OCI-LY7 (cell line): ENCODE measurements around the gene ZDHHC19. TPM values are rescaled to one million over a fixed set of nuclear protein-coding genes. Genes with fewer than 3 reads are reported as not detected.

Experiments used
- BruUV-seq: library from RNA; stranded (reverse); fragments of 400-500 nt; replicated peaks from 2 replicates; lab custom pipeline; 2021; lab: Mats Ljungman, UMichigan
- CTCF ChIA-PET: fragments of 300-600 bp; sonication (Branson Sonifier 250); formaldehyde crosslinking; loops from one replicate; lab custom pipeline; 2022; ENCODE audit warnings: antibody characterized with exemption; ENCODE audit not compliant: unreplicated experiment; lab: Charles Lee
- POLR2A ChIA-PET: fragments of 300-600 bp; sonication (Branson Sonifier 250); formaldehyde crosslinking; loops from one replicate; lab custom pipeline; 2022; ENCODE audit warnings: antibody characterized with exemption; lab: Charles Lee
- DNase-seq: peaks from one replicate; pipeline ENCODE4 v3.0.0-alpha.2; 2015; ENCODE audit warnings: low spot score
- H2AFZ ChIP-seq: fragments of 200-600 bp; sonication (generic), shearing (Covaris generic); 2 replicates; pipeline ENCODE4 v1.6.1; 2014; ENCODE audit warnings: mild to moderate bottlenecking, antibody characterized with exemption, low read length, moderate library complexity
- H3K27ac ChIP-seq: fragments of 200-600 bp; sonication (generic); 2 replicates; pipeline ENCODE4 v1.5.1; 2014; ENCODE audit warnings: mixed run types, low read depth, mild to moderate bottlenecking, moderate library complexity, low read length, inconsistent platforms; ENCODE audit not compliant: poor library complexity, severe bottlenecking
- H3K36me3 ChIP-seq: fragments of 200-600 bp; sonication (generic); 2 replicates; pipeline ENCODE4 v1.6.1; 2014; ENCODE audit warnings: mild to moderate bottlenecking, antibody characterized with exemption, low read length, moderate library complexity, mixed read lengths; ENCODE audit not compliant: insufficient read depth
- H3K4me1 ChIP-seq: fragments of 200-600 bp; sonication (generic); 2 replicates; pipeline ENCODE4 v1.5.1; 2014; ENCODE audit warnings: mild to moderate bottlenecking, low read length; ENCODE audit not compliant: insufficient read depth, poor library complexity, severe bottlenecking
- H3K4me2 ChIP-seq: fragments of 200-600 bp; sonication (generic); 2 replicates; pipeline ENCODE4 v1.6.1; 2014; ENCODE audit warnings: mild to moderate bottlenecking, low read length
- H3K4me3 ChIP-seq: fragments of 200-600 bp; sonication (generic); 2 replicates; pipeline ENCODE4 v1.5.1; 2014; ENCODE audit warnings: mild to moderate bottlenecking, low read depth, low read length; ENCODE audit not compliant: poor library complexity, severe bottlenecking
- H3K79me2 ChIP-seq: fragments of 200-600 bp; sonication (generic); 2 replicates; pipeline ENCODE4 v1.6.1; 2016; ENCODE audit warnings: low read depth, mild to moderate bottlenecking, low read length, moderate library complexity, mixed read lengths; ENCODE audit not compliant: insufficient read depth
- H3K9me2 ChIP-seq: fragments of 200-600 bp; sonication (generic); 2 replicates; pipeline ENCODE4 v1.6.1; 2016; ENCODE audit warnings: mild to moderate bottlenecking, low read length, mixed read lengths; ENCODE audit not compliant: insufficient read depth
- H3K9me3 ChIP-seq: fragments of 200-600 bp; sonication (generic); 2 replicates; pipeline ENCODE4 v1.6.1; 2014; ENCODE audit warnings: mild to moderate bottlenecking, mixed run types, low read length, mixed read lengths
- H4K20me1 ChIP-seq: fragments of 200-600 bp; sonication (generic); 2 replicates; pipeline ENCODE4 v1.6.1; 2014; ENCODE audit warnings: mild to moderate bottlenecking, antibody characterized with exemption, low read length, moderate library complexity, mixed read lengths; ENCODE audit not compliant: insufficient read depth
- EZH2phosphoT487 ChIP-seq: fragments of 200-600 bp; sonication (generic); IDR thresholded peaks from 2 replicates; pipeline ENCODE4 v1.6.1; 2018; ENCODE audit warnings: low read depth, borderline replicate concordance, mild to moderate bottlenecking, mixed run types, antibody characterized with exemption, low read length, moderate library complexity, mixed read lengths
- intact Hi-C: fragments of 100-400 bp; cut with micrococcal nuclease; formaldehyde crosslinking; loops from one replicate; pipeline ENCODE4 v1.10.0; 2022; ENCODE audit not compliant: unreplicated experiment
- total RNA-seq, 2 experiments: library from RNA; depleted of rRNA in 1 of 2; stranded (reverse); fragments of >200 nt in 1 of 2; shearing (Covaris generic) in 1 of 2; gene quantifications; 2 replicates each; pipeline ENCODE4 v1.2.3, GENCODE V29; 2014 to 2022
- TF ChIP-seq, protein P1 (sequence below): fragments of 200-600 bp; sonication (generic); conservative IDR thresholded peaks from 2 replicates; pipeline ENCODE4 v1.5.1; 2014; ENCODE audit warnings: mild to moderate bottlenecking, antibody characterized with exemption, low read length, moderate library complexity, mixed read lengths

Gene ZDHHC19
- total RNA-seq, 2 experiments from 2014 or later, result not detected

DNA sequence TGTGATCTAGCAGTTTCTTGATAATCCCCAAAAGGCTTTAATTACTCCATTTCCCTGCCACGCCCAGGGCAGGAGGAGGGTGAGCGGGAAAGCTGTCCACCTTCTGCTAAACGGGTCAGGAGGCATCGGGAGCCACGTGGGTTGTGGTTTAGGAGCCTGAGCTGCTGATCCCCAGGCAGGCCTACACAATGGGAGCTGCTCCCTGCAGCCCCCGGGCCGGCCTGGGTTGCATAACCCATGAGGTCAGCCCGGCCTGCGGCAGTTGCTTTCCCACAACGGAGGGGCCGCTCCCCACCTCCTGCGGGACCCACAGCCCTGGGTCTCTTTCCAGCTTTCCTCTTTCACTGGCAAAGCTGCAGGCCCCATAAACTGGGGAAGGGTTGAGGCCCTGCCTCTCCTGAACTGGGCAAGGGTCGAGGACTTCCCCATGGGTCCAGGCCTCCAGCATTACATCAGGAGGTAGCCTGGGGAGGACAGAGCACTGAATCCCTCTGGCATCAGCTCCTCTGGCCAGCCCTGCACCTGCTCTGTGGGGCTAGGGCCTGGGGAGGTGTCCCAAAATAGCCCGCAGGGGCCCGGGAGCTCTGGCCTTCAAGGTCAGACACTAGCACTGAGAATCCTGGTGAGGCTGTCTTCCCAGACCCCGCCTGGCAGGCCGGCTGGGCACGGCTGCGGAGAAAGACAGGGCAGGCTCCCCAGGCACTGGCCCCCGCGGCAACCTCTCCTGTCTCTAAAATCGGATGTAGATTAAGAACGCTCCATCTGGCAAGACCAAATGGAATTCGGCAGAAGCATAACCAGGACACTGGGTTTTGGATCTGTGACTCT lies 47.3 kb downstream of the ZDHHC19 start:
- Histone ChIP-seq H2AFZ (no peak overlapping the region), H3K9me2 (no peaks in the 10 kb centered on the region), H4K20me1 (no peaks in the 10 kb centered on the region), H3K36me3 (no peaks in the 10 kb centered on the region), H3K79me2 (no peaks in the 10 kb centered on the region), H3K4me2 (no peak overlapping the region), H3K9me3 (no peaks in the 10 kb centered on the region), H3K4me1 (no peaks in the 10 kb centered on the region), H3K4me3 (no peak overlapping the region), H3K27ac (no peak overlapping the region)
- intact Hi-C loops, result no loop called here
- DNase-seq, result no peak
- CTCF ChIA-PET, result no interaction called here
- POLR2A ChIA-PET, result no interaction called here
- BruUV-seq, result no TSS peak
- no peak for TF ChIP-seq EZH2phosphoT487
- TF ChIP-seq, protein P1, sequence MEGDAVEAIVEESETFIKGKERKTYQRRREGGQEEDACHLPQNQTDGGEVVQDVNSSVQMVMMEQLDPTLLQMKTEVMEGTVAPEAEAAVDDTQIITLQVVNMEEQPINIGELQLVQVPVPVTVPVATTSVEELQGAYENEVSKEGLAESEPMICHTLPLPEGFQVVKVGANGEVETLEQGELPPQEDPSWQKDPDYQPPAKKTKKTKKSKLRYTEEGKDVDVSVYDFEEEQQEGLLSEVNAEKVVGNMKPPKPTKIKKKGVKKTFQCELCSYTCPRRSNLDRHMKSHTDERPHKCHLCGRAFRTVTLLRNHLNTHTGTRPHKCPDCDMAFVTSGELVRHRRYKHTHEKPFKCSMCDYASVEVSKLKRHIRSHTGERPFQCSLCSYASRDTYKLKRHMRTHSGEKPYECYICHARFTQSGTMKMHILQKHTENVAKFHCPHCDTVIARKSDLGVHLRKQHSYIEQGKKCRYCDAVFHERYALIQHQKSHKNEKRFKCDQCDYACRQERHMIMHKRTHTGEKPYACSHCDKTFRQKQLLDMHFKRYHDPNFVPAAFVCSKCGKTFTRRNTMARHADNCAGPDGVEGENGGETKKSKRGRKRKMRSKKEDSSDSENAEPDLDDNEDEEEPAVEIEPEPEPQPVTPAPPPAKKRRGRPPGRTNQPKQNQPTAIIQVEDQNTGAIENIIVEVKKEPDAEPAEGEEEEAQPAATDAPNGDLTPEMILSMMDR, result no peak

DNA sequence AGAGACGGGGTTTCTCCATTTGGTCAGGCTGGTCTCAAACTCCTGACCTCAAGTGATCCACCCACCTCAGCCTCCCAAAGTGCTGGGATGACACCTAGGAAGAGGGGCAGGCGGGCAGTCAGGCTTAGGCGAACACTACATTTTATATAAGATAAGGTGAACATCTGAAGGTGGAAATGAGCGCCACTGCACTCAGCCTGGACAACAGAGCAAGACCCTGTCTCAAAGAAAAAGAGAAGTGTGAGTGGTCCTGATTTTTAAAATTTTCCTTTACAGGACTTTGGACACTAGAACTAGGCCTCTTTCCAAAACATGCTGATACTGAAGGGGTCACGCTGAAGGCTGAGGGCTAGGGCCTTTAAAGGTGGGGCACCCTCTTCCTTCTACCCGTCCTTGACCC lies 48.0 kb downstream of the ZDHHC19 start:
- TF ChIP-seq EZH2phosphoT487, result no peak
- intact Hi-C loops, result no loop called here
- Histone ChIP-seq H3K4me1 (no peaks in the 10 kb centered on the region), H3K79me2 (no peaks in the 10 kb centered on the region), H4K20me1 (no peaks in the 10 kb centered on the region), H3K4me3 (no peak overlapping the region), H3K36me3 (no peaks in the 10 kb centered on the region), H2AFZ (no peak overlapping the region), H3K27ac (no peak overlapping the region), H3K9me3 (no peaks in the 10 kb centered on the region), H3K9me2 (no peaks in the 10 kb centered on the region), H3K4me2 (no peak overlapping the region)
- BruUV-seq, result no TSS peak
- DNase-seq, result no peak
- POLR2A ChIA-PET, result no interaction called here
- CTCF ChIA-PET, result no interaction called here

DNA sequence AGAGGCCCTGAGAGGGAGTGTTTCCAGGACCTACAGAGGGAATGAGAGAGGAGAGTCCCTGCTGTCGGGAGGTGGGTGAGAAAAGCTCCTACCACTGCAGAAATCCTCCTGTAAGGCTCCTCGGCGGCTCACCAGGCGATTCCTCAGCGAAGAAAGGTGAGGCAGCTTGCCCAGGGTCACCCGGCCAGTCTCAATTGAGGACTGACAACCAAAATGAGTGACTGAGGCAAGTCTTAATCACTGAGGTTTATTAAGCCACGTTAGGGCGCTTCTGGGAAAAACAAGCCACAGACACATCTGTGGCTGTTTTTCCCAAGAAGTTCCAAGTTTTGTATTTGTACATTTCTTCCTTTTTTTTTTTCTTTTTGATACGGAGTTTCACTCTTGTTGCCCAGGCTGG lies 48.5 kb downstream of the ZDHHC19 start:
- ChIA-PET POLR2A (no interaction called here), CTCF (no interaction called here)
- DNase-seq, result no peak
- Histone ChIP-seq H3K27ac (no peak overlapping the region), H3K79me2 (no peaks in the 10 kb centered on the region), H4K20me1 (no peaks in the 10 kb centered on the region), H3K4me2 (no peak overlapping the region), H3K9me2 (no peaks in the 10 kb centered on the region), H3K9me3 (no peaks in the 10 kb centered on the region), H2AFZ (no peak overlapping the region), H3K4me1 (no peaks in the 10 kb centered on the region), H3K4me3 (no peak overlapping the region), H3K36me3 (no peaks in the 10 kb centered on the region)
- BruUV-seq, result no TSS peak
- intact Hi-C loops, result no loop called here
- TF ChIP-seq EZH2phosphoT487, result no peak
- TF ChIP-seq, protein P1, result no peak
